OCI-LY3 (cell line): ENCODE results near the gene ATP2C1.

Source experiments
- CTCF ChIP-seq: fragments of 200-600, 300-600 bp; sonication (generic); IDR thresholded peaks from 2 replicates; pipeline ENCODE4 v1.5.1; 2014; ENCODE audit warnings: antibody characterized with exemption, low read length, low read depth
- EZH2phosphoT487 ChIP-seq: fragments of 200-600 bp; shearing (Covaris generic); IDR thresholded peaks from 2 replicates; pipeline ENCODE4 v1.6.1; 2018; ENCODE audit warnings: antibody characterized with exemption, mixed run types, low read depth

GRCh38 chr3:130939753-130940152, 45.9 kb downstream of the ATP2C1 start:
- TF ChIP-seq CTCF (no peak), EZH2phosphoT487 (no peak)
